GM23248 (cell line): ENCODE measurements around the gene FBF1. TPM values are rescaled to one million over a fixed set of nuclear protein-coding genes. Genes with fewer than 3 reads are reported as not detected.
"Not testable (repeated sequence)": the region's sequence is repeated elsewhere in the genome, so short reads cannot be mapped to it uniquely, and the experiment has no call there.

Source experiments
- DNase-seq: peaks from one replicate; pipeline ENCODE4 v3.0.0-alpha.2; 2015
- H2AFZ ChIP-seq: fragments of 200-600 bp; sonication (generic); 2 replicates; pipeline ENCODE4 v1.6.1; 2016; ENCODE audit warnings: antibody characterized with exemption
- H3F3A ChIP-seq: fragments of 200-600 bp; sonication (generic); 2 replicates; pipeline ENCODE4 v1.6.1; 2016; ENCODE audit warnings: mild to moderate bottlenecking, antibody characterized with exemption, mixed run types; ENCODE audit not compliant: insufficient read depth
- H3K27ac ChIP-seq: fragments of 200-600 bp; sonication (generic); 2 replicates; pipeline ENCODE4 v1.5.1; 2016; ENCODE audit warnings: mild to moderate bottlenecking
- H3K27me3 ChIP-seq: fragments of 200-600 bp; sonication (generic); replicated peaks from 2 replicates; pipeline ENCODE4 v1.6.1; 2016; ENCODE audit warnings: mild to moderate bottlenecking; ENCODE audit not compliant: insufficient read depth
- H3K36me3 ChIP-seq: fragments of 200-600 bp; sonication (generic); 2 replicates; pipeline ENCODE4 v1.6.1; 2016; ENCODE audit warnings: low read depth, mild to moderate bottlenecking
- H3K4me1 ChIP-seq: fragments of 200-600 bp; sonication (generic); 2 replicates; pipeline ENCODE4 v1.6.1; 2016; ENCODE audit warnings: mild to moderate bottlenecking; ENCODE audit not compliant: insufficient read depth
- H3K4me2 ChIP-seq: fragments of 200-600 bp; sonication (generic); one replicate; pipeline ENCODE4 v1.6.1; 2016; ENCODE audit warnings: mild to moderate bottlenecking; ENCODE audit not compliant: unreplicated experiment
- H3K4me3 ChIP-seq: fragments of 200-600 bp; sonication (generic); 2 replicates; pipeline ENCODE4 v1.5.1; 2016; ENCODE audit warnings: mild to moderate bottlenecking
- H3K79me2 ChIP-seq: fragments of 200-600 bp; sonication (generic); 2 replicates; pipeline ENCODE4 v1.6.1; 2016; ENCODE audit warnings: mild to moderate bottlenecking; ENCODE audit not compliant: insufficient read depth
- H3K9ac ChIP-seq: fragments of 200-600 bp; sonication (generic); 2 replicates; pipeline ENCODE4 v1.6.1; 2016; ENCODE audit warnings: mild to moderate bottlenecking
- H3K9me2 ChIP-seq: fragments of 200-600 bp; sonication (generic); 2 replicates; pipeline ENCODE4 v1.6.1; 2016; ENCODE audit warnings: mixed run types, mild to moderate bottlenecking, moderate library complexity; ENCODE audit not compliant: insufficient read depth
- H3K9me3 ChIP-seq: fragments of 200-600 bp; sonication (generic); one replicate; pipeline ENCODE4 v1.6.1; 2017; ENCODE audit warnings: low read depth
- H4K20me1 ChIP-seq: fragments of 200-600 bp; sonication (generic); 2 replicates; pipeline ENCODE4 v1.6.0; 2016; ENCODE audit not compliant: insufficient read depth
- EZH2 ChIP-seq: fragments of 200-600 bp; sonication (generic); IDR thresholded peaks from 2 replicates; pipeline ENCODE4 v1.6.1; 2018; ENCODE audit warnings: antibody characterized with exemption, mild to moderate bottlenecking; ENCODE audit not compliant: insufficient read depth, poor library complexity, severe bottlenecking
- EZH2phosphoT487 ChIP-seq: fragments of 200-600 bp; sonication (generic); IDR thresholded peaks from 2 replicates; pipeline ENCODE4 v1.6.1; 2018; ENCODE audit warnings: antibody characterized with exemption, moderate library complexity, mild to moderate bottlenecking, low read depth; ENCODE audit not compliant: insufficient read depth
- WGBS, 2 experiments: methylation state at CpG; one replicate each; pipeline ENCODE4 v1.1.6; 2015 to 2017; ENCODE audit warnings: low lambda C conversion rate in 2 of 2, low coverage in 1 of 2; ENCODE audit errors: missing lambda C conversion rate in 2 of 2; 5-methylcytosine and 5-hydroxymethylcytosine counted together
- in situ Hi-C: fragments of 300-500 bp; cut with MboI; formaldehyde crosslinking; loops from 2 replicates; pipeline ENCODE4 v1.15.0; 2020
- polyA plus RNA-seq: library from polyadenylated mRNA; unstranded; fragments of >200 nt; fragmentation: Nextera tagmentation; extraction: Ambion mirVana; gene quantifications from 2 replicates; pipeline ENCODE4 v1.2.1, GENCODE V29; 2016
- total RNA-seq: library from RNA; depleted of rRNA; stranded (reverse); fragments of >200 nt; shearing (Covaris generic); gene quantifications from 2 replicates; pipeline ENCODE4 v1.2.3, GENCODE V29; 2014

Gene FBF1
- total and polyA plus RNA-seq, 2 experiments from 2014 or later, result 4.3 to 8.3 TPM

- Histone ChIP-seq H4K20me1 (no peaks in the 10 kb centered on the region), H3K4me1 (peaks cover 10% of the 10 kb centered on the region; the same call in 1 of the 2 replicates), H3K27ac (no peak overlapping the region), H3K9ac (no peak overlapping the region), H3K27me3 (no peaks in the 10 kb centered on the region), H3K36me3 (peaks cover 5% of the 10 kb centered on the region; the same call in 1 of the 2 replicates), H2AFZ (no peak overlapping the region), H3K4me2 (no peak overlapping the region), H3K9me3 (no peaks in the 10 kb centered on the region), H3K9me2 (no peaks in the 10 kb centered on the region), H3K79me2 (peaks cover 89% of the 10 kb centered on the region), H3K4me3 (no peak overlapping the region), H3F3A (peaks cover 12% of the 10 kb centered on the region)
- no peak for DNase-seq
- 67 to 68% methylated on average over 7 of the region's 7 CpGs for WGBS, 2 experiments
- TF ChIP-seq EZH2phosphoT487 (no peak), EZH2 (no peak)
- in situ Hi-C loops, result no loop called here
Observed at GRCh38 chr17:75970626-75971025, 29.8 kb upstream of the FBF1 start.

- Histone ChIP-seq H3K9me3 (no peaks in the 10 kb centered on the region), H2AFZ (no peak overlapping the region), H3F3A (peaks cover 12% of the 10 kb centered on the region), H3K4me3 (no peak overlapping the region), H4K20me1 (no peaks in the 10 kb centered on the region), H3K4me2 (no peak overlapping the region), H3K9me2 (no peaks in the 10 kb centered on the region), H3K27ac (no peak overlapping the region), H3K36me3 (peaks cover 5% of the 10 kb centered on the region; the same call in 1 of the 2 replicates), H3K27me3 (no peaks in the 10 kb centered on the region), H3K4me1 (peaks cover 7% of the 10 kb centered on the region; the same call in 1 of the 2 replicates), H3K79me2 (peaks cover 89% of the 10 kb centered on the region), H3K9ac (no peak overlapping the region)
- no peak for TF ChIP-seq EZH2
- no peak for TF ChIP-seq EZH2phosphoT487
- 38 to 42% methylated on average over 4 of the region's 4 CpGs for WGBS, 2 experiments
- peak; percentile 52 for DNase-seq
- in situ Hi-C loops, result no loop called here
Observed at GRCh38 chr17:75970011-75970523, 29.2 kb upstream of the FBF1 start.

GRCh38 chr17:75969044-75969443 is 28.2 kb upstream of the FBF1 start:
- not testable (repeated sequence) for H2AFZ ChIP-seq

GRCh38 chr17:75965468-75965867 is 24.6 kb upstream of the FBF1 start:
- in situ Hi-C loops, result no loop called here
- H3K36me3 ChIP-seq, result peaks cover 5% of the 10 kb centered on the region; the same call in 1 of the 2 replicates
- TF ChIP-seq EZH2phosphoT487 (no peak), EZH2 (no peak)
- no peaks in the 10 kb centered on the region for H3K9me2 ChIP-seq
- peaks cover 90% of the 10 kb centered on the region for H3K79me2 ChIP-seq
- 95 to 96% methylated on average over 6 of the region's 6 CpGs for WGBS, 2 experiments
- H3K4me3 ChIP-seq, result no peak overlapping the region
- H3K27ac ChIP-seq, result no peak overlapping the region
- no peaks in the 10 kb centered on the region for H3K9me3 ChIP-seq
- H3K9ac ChIP-seq, result no peak overlapping the region
- no peaks in the 10 kb centered on the region for H3K27me3 ChIP-seq
- DNase-seq, result no peak
- H2AFZ ChIP-seq, result no peak overlapping the region
- no peaks in the 10 kb centered on the region for H4K20me1 ChIP-seq
- H3K4me2 ChIP-seq, result no peak overlapping the region
- H3K4me1 ChIP-seq, result peaks cover 7% of the 10 kb centered on the region; the same call in 1 of the 2 replicates
- peaks cover 9% of the 10 kb centered on the region; the same call in 1 of the 2 replicates for H3F3A ChIP-seq

More at GRCh38 chr17:75969044-75969443, 28.2 kb upstream of the FBF1 start:
- H3K9ac ChIP-seq, H4K20me1 ChIP-seq, H3K4me1 ChIP-seq, H3K27ac ChIP-seq, H3K27me3 ChIP-seq, H3K9me2 ChIP-seq, H3K9me3 ChIP-seq, in situ Hi-C loops, H3K4me3 ChIP-seq, H3K4me2 ChIP-seq, H3K36me3 ChIP-seq, DNase-seq: not testable (repeated sequence)
- WGBS, 2 experiments, result 90 to 91% methylated on average over 10 of the region's 10 CpGs
- Histone ChIP-seq H3K79me2 (peaks cover 91% of the 10 kb centered on the region), H3F3A (peaks cover 12% of the 10 kb centered on the region; the same call in 1 of the 2 replicates)
